HG03432 (cell line): Measurements from ENCODE around the gene ERC1.
"Not testable (repeated sequence)": the region's sequence is repeated elsewhere in the genome, so short reads cannot be mapped to it uniquely, and the experiment has no call there.

Source experiments
- ATAC-seq: cut with Tn5 transposase; IDR thresholded peaks from one replicate; pipeline ENCODE4 v1.9.1; 2021; ENCODE audit warnings: mild to moderate bottlenecking, moderate library complexity; ENCODE audit not compliant: unreplicated experiment

The ERC1 gene

DNA sequence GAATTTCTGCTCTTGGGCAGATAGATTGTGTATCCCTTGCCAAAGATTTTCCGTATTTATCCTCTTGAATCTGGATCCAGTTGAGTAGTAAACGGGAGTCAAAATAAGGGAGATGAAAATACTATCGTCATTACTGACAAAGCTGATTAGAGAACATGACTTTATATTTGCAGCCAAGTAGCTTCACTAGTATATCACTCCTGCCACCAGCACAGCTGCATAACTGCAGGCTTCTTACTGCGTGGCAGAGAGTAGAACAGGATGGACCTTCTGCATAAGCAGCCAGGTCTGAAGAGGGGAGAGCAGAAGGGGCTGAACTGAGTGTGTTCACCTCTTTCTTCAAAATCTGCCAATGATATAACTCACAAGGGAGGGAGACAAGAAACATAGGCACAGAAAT lies 319.6 kb downstream of the ERC1 start:
- ATAC-seq: no peak

- ATAC-seq: no peak
Observed at GRCh38 chr12:1311145-1311544, 320.1 kb downstream of the ERC1 start.

- ATAC-seq: no peak
Observed at GRCh38 chr12:1313906-1314305, 322.9 kb downstream of the ERC1 start.

DNA sequence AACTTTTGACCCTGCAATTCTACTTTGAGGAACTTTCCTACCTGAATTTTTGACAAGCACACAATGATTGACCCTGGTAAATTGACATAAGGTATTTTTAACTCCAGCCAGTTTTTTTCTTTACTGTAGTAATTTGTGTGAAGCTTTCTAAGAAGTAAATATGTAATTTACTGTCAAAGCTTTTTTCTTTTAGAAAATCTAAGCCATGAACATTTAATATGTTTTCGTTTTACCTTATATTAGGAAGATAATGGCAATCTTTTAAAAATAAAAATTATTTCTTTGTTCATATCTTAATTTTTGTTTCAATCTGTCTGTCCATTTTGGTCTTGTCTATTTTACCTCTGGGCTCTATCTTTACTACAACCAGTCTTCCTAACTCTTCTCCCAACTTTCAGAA lies 323.5 kb downstream of the ERC1 start:
- no peak for ATAC-seq

DNA sequence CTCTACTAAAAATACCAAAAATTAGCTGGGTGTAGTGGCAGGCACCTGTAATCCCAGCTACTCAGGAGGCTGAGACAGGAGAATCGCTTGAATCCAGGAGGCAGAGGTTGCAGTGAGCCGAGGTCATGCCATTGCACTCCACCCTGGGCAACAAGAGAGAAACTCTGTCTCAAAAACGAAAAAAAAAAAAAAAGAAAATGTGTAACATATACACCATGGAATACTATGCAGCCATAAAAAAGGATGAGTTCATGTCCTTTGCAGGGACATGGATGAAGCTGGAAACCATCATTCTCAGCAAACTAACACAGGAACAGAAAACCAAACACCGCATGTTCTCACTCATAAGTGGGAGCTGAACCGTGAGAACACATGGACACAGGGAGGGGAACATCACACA lies 326.0 kb downstream of the ERC1 start:
- not testable (repeated sequence) for ATAC-seq

GRCh38 chr12:1318327-1319031 lies 327.5 kb downstream of the ERC1 start:
- no peak for ATAC-seq

DNA sequence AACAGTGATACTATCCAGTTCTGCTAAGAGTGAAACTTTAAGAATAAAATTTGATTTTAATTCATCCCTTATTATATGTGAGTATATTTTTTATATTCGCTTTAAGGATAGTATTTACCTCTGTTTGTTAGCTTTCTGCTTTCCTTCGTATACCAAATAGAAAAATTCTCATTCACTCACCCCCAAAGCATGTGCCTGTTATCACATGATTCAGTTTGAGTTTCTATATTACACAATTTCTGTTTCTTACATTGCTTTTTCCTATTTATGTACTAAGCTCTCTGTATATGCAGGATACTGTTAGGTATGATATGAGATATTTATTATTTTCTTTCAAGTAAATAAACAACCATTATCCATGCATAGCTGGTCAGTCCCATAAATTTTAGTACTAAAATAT lies 328.2 kb downstream of the ERC1 start:
- no peak for ATAC-seq

DNA sequence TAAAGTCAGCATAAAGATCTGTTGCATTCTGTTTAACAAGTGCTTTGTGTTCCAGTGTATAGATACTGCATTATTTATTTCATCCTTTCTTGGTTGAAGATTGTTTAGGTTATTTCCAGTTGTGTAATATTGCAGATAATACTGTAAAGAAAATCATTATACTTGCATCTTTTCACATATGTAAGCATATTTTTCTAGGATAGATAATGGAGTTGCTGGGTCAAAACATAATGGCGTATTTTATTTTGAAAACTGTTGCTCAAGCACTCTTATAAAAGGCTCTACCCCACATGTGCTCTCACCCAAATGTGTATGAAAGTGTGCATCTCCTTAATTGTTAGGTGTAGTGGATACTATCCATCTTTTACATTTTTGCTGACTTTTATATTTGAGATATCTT lies 329.0 kb downstream of the ERC1 start:
- ATAC-seq: no peak

- no peak for ATAC-seq
Observed at GRCh38 chr12:1322821-1323220, 331.8 kb downstream of the ERC1 start.

DNA sequence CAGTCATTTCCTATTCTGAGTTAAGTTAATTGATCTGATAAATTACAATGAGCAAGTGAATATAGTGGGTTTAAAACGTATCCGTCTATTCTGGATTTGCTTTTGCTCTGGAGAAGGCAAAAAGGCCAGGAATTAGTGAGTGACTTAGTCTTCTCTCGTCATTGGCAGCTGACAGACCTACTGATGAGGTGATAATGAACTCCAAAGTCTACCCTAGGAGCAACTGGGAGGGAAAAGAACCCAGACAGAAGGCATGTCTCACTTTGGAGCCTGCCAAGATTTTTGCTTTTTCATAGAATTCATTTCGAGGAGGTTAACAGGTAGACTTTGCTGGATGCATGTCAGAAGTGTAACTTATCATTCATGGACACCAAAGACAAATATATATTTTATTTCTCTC lies 333.1 kb downstream of the ERC1 start:
- no peak for ATAC-seq

GRCh38 chr12:1324910-1325309 lies 333.9 kb downstream of the ERC1 start:
- no peak for ATAC-seq

DNA sequence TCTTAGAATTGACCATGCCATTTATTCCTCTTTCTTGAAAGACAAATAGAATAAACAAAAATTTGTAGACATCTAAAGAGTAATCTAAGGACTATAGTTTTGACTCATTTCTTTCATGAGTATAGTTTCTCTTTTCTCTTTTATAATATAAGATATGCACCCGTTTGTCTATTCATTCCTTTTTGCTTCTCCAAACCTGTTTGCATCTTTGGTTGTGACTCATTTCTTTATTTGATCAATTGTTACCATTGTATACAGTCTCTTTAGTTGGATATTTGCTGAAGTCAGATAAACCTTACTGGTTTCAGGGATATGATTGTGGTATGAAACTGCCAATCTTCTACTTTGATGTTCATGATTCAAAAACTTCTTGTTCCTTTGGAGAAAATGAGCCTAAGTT lies 334.6 kb downstream of the ERC1 start:
- no peak for ATAC-seq

GRCh38 chr12:1326258-1326657 lies 335.2 kb downstream of the ERC1 start:
- ATAC-seq: no peak

DNA sequence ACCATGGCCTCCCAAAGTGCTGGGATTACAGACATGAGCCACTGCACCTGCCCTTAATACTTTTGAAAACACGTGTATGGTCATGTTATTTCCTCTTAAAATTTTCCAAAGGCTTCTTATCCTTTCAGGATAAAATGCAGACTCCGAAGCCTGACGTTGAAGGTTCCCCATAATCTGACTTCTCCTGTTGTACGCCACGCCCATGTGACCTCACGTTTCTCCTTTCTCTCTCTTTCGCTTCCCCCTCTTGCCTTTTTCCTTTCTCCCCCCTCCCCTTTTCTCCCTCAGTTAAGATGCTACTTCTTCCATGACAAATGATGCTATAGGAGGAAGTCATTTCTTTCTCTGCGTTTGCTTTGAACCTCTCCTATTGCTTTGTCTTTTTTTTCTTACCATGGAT lies 337.4 kb downstream of the ERC1 start:
- ATAC-seq: no peak

DNA sequence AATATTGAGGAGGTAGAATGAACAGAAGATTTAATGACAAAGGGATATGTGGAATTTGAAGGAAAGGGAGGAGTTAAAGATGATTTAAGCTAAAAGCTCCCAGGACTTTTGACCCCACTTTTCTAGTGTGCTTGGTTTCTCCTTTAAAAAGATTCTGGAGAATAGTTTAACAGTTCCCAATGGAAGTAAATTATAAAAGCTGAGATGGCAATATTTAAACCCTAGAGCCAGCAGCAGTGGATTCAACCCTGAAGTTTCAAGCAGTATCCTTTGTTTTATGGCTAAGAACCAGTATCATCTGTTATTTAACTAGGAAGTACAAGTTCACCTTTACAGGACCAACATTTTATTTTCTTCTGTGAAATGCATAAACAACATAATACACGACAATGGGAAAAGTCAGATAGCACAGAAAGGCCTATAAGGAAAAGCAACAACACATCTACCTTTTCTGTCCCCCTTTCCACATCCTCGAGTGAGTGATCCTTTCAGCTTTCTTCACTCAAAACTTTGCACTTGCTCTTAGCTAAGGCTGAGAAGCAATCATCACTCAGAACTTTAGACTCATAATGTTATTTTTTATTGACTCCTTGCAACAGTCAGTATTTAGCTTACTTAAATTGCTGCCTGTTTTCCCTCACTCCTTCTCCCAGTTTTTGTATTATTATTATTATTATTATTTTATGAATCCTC lies 338.9 kb downstream of the ERC1 start:
- no peak for ATAC-seq

DNA sequence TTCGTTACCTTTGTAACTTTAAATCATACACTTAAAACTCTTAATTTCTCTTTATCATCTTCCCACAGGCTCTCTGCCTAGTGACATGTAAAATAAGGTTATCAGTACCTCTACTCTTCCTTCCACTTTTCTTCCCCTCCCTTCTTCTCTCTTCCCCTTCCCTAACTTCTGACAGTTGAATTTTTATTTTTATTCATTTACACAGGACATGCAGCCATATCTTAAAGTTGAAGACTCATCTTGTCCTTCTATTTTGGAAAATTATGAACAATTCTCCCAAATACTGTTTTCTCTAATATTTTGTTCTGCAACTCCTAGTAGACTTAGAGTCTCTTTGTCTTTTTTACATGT lies 339.4 kb downstream of the ERC1 start:
- ATAC-seq: no peak

DNA sequence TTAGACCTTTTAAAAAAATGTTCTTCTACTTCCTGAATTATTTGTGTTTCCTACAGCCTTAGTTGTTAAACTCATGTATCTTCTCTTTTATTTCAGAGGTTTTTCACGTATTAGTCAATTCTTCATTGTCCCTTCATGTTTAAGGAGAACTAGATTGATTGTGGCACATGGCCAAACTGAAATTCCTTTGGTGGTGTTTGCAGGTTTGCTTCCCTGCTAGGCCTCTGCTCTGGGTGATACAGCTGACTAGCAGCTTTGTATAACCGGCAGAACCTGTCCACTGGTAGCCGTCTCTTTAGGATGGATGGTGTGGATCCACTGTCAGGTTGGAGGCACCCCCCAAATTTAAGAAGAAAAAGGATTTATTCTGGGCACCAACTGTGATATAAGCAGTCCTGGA lies 341.3 kb downstream of the ERC1 start:
- ATAC-seq: no peak

DNA sequence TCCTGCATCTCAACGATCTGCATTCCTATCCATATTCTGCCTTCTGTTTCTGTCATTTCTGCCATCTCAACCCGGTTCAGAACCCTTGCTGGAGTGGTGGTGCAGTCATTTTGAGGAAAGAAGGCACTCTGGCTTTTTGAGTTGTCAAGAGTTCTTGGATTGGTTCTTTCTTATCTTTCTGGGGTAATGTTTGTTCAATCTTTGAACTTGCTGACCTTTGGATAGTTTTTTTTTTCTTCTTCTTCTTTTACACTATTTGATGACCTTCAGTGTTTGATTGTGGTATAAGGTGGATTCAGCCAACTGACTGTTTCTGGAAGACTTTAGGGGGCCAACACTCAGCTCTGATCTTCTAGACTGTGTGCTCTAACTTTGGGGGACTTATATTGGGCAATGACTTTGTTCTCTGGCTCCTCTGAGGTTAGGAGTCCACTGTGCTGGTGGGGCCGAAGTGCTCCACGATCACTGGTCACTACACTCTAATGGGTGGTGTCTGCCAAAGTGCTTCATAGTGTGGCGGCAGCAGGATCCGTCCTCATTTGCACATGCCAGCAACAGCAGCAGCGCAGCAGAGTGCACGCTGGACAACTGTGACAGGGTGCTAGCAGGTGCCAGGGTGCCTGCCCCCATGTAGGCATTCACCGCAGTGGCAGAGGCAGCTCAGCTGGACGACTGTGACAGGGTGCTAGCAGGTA lies 347.6 kb downstream of the ERC1 start:
- ATAC-seq: no peak

DNA sequence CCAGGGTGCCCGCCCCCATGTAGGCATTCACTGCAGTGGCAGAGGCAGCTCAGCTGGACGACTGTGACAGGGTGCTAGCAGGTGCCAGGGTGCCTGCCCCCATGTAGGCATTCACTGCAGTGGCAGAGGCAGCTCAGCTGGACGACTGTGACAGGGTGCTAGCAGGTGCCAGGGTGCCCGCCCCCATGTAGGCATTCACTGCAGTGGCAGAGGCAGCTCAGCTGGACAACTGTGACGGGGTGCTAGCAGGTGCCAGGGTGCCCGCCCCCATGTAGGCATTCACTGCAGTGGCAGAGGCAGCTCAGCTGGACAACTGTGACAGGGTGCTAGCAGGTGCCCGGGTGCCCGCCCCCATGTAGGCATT lies 348.1 kb downstream of the ERC1 start:
- not testable (repeated sequence) for ATAC-seq

GRCh38 chr12:1339618-1340319 lies 348.7 kb downstream of the ERC1 start:
- ATAC-seq: no peak

DNA sequence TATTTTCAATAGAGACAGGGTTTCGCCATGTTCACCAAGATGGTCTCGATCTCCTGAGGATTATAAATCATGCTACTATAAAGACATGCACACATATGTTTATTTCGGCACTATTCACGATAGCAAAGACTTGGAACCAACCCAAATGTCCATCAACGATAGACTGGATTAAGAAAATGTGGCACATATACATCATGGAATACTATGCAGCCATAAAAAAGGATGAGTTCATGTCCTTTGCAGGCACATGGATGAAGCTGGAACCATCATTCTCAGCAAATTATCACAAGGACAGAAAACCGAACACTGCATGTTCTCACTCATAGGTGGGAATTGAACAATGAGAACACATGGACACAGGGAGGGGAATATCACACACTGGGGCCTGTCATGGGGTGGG lies 350.2 kb downstream of the ERC1 start:
- not testable (repeated sequence) for ATAC-seq

- no peak for ATAC-seq
Observed at GRCh38 chr12:1343422-1343821, 352.4 kb downstream of the ERC1 start.
